ENCODE data around the gene ENTPD2. TPM values are rescaled to one million over a fixed set of nuclear protein-coding genes. Genes with fewer than 3 reads are reported as not detected.

Gene ENTPD2

DNA sequence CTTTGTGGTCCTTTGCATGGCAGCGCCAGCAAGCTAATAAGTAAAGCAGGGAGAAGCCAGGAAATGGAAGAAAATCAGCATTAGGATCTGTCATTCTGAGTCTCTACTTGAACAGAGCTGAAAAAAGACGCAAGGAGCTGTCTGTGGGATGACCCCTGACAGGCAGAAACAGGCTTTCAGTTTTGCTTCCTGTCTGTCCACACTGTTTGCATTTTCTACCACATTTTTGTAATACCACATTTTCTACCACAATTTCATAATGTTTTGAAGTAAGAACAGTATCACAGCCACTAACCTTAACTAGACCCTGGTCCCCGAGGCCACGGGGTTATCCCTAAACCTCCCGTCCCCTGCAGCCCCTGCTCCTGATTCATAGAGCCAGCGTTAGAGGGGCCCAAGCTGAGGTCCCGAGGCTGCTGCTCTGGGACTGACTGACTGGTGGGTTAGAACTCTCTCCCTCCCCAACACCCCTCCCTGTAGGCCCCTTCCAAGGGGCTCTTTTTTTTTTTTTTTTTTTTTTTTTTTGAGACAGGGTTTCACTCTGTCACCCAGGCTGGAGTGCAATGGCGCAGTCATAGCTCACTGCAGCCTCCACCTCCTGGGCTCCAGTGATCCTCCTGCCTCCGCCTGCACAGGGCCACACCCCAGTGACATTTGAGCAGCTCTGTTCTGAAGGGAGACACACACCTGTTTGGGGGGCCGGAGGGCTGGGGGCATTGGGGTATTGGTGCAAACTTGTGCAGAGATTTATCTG, 53.5 kb downstream of the ENTPD2 start:
- no peak overlapping the region for H3K4ac ChIP-seq (ENCODE audit: low read depth, low read length)

More for the DNA sequence above, 53.5 kb downstream of the ENTPD2 start:
- Histone ChIP-seq H3K9ac (ENCODE audit: low read length) (no peak overlapping the region), H2BK5ac (ENCODE audit: low read length) (no peak overlapping the region), H4K8ac (ENCODE audit: low read depth, low read length) (no peak overlapping the region), H3K36me3 (ENCODE audit: control insufficient read depth, insufficient read depth, low read length) (no peaks in the 10 kb centered on the region), H3K23ac (ENCODE audit: low read length) (no peak overlapping the region), H3K4me2 (ENCODE audit: low read length) (no peak overlapping the region), H3K4me3 (ENCODE audit: low read length) (no peak overlapping the region), H4K5ac (ENCODE audit: low read length) (no peak overlapping the region), H3K27ac (ENCODE audit: low read depth, low read length) (no peak overlapping the region), H3K4me1 (ENCODE audit: control insufficient read depth, low read depth, low read length) (peaks cover 3% of the 10 kb centered on the region), H3K79me1 (ENCODE audit: low read length) (no peaks in the 10 kb centered on the region), H2BK120ac (ENCODE audit: low read depth, low read length) (no peak overlapping the region), H3K27me3 (ENCODE audit: insufficient read depth, low read length, poor library complexity) (no peaks in the 10 kb centered on the region), H2BK15ac (replicated peaks; ENCODE audit: low read depth) (no peak overlapping the region), H3K18ac (ENCODE audit: low read length) (no peak overlapping the region), H3K79me2 (ENCODE audit: control insufficient read depth, insufficient read depth, low read length) (no peaks in the 10 kb centered on the region), H2AK5ac (ENCODE audit: low read length) (no peak overlapping the region), H3K56ac (ENCODE audit: low read length) (no peak overlapping the region)
- no peak for DNase-seq
- no CpG with 5 or more reads among the region's 10 CpGs for WGBS (ENCODE audit: extremely low coverage, insufficient coverage, low lambda C conversion rate)

Small RNA genes lying within 50 kb of the gene (small RNA-seq; reads per million reads assigned to genes)
- not detected for gene RF00153 (ENCODE audit: insufficient read depth)
